Measurements from ENCODE around the gene SRRM3. TPM values are rescaled to one million over a fixed set of nuclear protein-coding genes. Genes with fewer than 3 reads are reported as not detected.

The SRRM3 gene
- total and polyA plus RNA-seq, 9 of the 15 experiments (the other 6 are each of a cell fraction or from before 2014, with no cell fraction given): 0.04 to 0.91 (median 0.46) TPM; not detected in 2

GRCh38 chr7:76302347-76303201 is 100.9 kb downstream of the SRRM3 start, which contains the start of gene HSPB1 (continued):
- TF ChIP-seq ZNF277 (CRISPR knock-in tag; IDR thresholded peaks at IDR 0.05; ENCODE audit: borderline replicate concordance) (no peak), ZZZ3 (IDR thresholded peaks at IDR 0.05) (no peak), ZNF175 (CRISPR knock-in tag; IDR thresholded peaks at IDR 0.05; ENCODE audit: low read depth) (no peak), HES1 (IDR thresholded peaks at IDR 0.05; ENCODE audit: low read depth) (no peak), ZNF140 (CRISPR knock-in tag; IDR thresholded peaks at IDR 0.05) (no peak), IRF1 (CRISPR knock-in tag; IDR thresholded peaks at IDR 0.05; ENCODE audit: borderline replicate concordance) (peak; percentile 92), ZBTB49 (CRISPR knock-in tag; IDR thresholded peaks at IDR 0.05; ENCODE audit: borderline replicate concordance) (no peak), KLF1 (tag; IDR thresholded peaks at IDR 0.05) (peak; percentile 62; the same call in 1 of the 2 replicates), ATF6 (CRISPR knock-in tag; IDR thresholded peaks at IDR 0.05) (peak; percentile 78; the same call in 1 of the 2 replicates), MAZ (CRISPR knock-in tag; conservative IDR thresholded peaks at IDR 0.05 in 1 of 2, IDR thresholded peaks at IDR 0.05 in 1 of 2) (peak; percentile 90 to 91), JUN (IDR thresholded peaks at IDR 0.05; ENCODE audit: borderline replicate concordance, low read depth, low read length) (no peak), JUN (CRISPR knock-in tag; IDR thresholded peaks at IDR 0.05; ENCODE audit: borderline replicate concordance) (no peak), ZNF785 (CRISPR knock-in tag; IDR thresholded peaks at IDR 0.05) (no peak)

Data from K562 (cell line).